Measurements from ENCODE around the gene TOM1L2.
"Not testable (repeated sequence)": the region's sequence is repeated elsewhere in the genome, so short reads cannot be mapped to it uniquely, and the experiment has no call there.

TOM1L2 gene

DNA sequence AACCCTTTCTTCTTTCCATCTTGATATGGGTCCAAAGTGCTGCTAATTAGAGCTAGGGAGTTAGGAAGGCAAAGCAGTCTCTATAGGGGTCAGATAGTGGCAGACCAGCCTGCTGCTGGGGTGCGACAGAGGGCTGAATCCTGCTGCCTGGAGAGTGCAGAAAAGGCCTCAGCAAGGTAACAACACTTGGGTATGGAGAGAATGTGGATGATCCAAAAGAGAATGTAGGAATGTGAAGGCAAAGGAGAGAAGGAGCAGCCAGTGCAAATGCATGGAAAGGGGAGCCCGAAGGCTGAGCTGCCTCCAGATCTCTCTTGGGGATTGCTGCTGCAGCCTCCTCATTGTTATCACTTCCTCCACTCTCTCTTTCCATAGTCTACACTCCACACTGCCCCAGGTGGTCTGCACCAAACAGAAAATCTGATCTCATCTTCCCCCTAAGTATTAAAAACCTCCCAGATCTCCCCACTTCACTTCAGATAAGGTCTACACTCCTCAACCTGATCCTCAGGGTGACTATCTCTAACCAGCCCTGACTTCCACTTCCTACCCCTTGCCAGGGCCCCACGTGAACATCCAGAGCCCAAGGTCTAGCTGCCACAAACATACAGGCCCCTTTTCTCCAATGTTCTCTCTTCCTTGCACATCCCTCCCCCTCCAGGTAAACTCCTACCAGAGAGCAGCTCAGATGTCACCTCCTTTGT is 28.8 kb downstream of the TOM1L2 start:
- DNase-seq, result peak; percentile 20
- no peak overlapping the region for H3K4me3 ChIP-seq (ENCODE audit: low read depth, low read length)
- peaks cover 31% of the 10 kb centered on the region for H3K4me1 ChIP-seq
- no peaks in the 10 kb centered on the region for H3K36me3 ChIP-seq
- H3K27me3 ChIP-seq, result no peaks in the 10 kb centered on the region
- TF ChIP-seq, protein P1, sequence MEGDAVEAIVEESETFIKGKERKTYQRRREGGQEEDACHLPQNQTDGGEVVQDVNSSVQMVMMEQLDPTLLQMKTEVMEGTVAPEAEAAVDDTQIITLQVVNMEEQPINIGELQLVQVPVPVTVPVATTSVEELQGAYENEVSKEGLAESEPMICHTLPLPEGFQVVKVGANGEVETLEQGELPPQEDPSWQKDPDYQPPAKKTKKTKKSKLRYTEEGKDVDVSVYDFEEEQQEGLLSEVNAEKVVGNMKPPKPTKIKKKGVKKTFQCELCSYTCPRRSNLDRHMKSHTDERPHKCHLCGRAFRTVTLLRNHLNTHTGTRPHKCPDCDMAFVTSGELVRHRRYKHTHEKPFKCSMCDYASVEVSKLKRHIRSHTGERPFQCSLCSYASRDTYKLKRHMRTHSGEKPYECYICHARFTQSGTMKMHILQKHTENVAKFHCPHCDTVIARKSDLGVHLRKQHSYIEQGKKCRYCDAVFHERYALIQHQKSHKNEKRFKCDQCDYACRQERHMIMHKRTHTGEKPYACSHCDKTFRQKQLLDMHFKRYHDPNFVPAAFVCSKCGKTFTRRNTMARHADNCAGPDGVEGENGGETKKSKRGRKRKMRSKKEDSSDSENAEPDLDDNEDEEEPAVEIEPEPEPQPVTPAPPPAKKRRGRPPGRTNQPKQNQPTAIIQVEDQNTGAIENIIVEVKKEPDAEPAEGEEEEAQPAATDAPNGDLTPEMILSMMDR (IDR thresholded peaks at IDR 0.05; ENCODE audit: low read depth, low read length), result no peak
- no peaks in the 10 kb centered on the region for H3K9me3 ChIP-seq

DNA sequence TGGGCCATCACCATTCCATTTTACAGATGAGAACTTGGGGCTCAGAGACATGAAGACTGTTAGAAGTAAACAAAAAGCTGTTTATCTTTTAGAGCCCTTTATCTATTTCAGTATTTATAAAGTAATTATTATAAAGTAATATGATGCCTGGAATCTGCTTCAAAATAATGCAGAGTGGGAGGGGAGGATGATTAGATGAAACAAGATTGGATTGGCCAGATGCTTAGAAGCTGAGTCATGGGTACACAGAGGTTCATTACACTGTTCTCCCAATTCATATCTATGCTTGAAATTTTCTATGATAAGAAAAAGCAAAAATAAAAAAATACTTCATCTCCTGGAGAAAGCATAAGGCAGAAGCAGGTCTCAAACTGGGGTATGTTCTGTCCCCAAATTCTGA is 29.4 kb downstream of the TOM1L2 start:
- TF ChIP-seq, protein P1 (IDR thresholded peaks at IDR 0.05; ENCODE audit: low read depth, low read length), result no peak
- no peaks in the 10 kb centered on the region for H3K9me3 ChIP-seq
- no peak overlapping the region for H3K4me3 ChIP-seq (ENCODE audit: low read depth, low read length)
- H3K4me1 ChIP-seq, result peaks cover 31% of the 10 kb centered on the region
- no peak for DNase-seq
- no peaks in the 10 kb centered on the region for H3K36me3 ChIP-seq
- no peaks in the 10 kb centered on the region for H3K27me3 ChIP-seq

DNA sequence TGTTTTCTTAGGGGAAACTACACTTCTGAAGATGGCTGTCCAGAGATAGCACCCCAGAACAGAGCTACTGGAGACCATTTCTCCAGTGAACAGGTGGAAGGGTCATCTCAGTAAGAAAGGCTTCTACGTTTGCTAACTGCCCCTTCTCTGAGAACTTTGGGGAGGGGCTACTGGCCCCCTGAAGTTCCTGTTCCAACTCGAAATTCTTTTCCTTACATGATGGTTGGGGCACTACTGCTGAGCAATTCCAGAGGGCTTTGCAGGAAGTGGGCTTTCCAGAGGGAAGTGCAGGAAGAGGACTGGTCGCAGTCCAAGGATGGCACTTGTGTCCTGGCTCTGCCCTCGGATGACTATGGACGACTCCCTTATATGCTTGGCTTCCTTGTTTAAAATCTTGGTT is 31.2 kb downstream of the TOM1L2 start:
- Histone ChIP-seq H3K36me3 (no peaks in the 10 kb centered on the region), H3K4me1 (peaks cover 31% of the 10 kb centered on the region)

DNA sequence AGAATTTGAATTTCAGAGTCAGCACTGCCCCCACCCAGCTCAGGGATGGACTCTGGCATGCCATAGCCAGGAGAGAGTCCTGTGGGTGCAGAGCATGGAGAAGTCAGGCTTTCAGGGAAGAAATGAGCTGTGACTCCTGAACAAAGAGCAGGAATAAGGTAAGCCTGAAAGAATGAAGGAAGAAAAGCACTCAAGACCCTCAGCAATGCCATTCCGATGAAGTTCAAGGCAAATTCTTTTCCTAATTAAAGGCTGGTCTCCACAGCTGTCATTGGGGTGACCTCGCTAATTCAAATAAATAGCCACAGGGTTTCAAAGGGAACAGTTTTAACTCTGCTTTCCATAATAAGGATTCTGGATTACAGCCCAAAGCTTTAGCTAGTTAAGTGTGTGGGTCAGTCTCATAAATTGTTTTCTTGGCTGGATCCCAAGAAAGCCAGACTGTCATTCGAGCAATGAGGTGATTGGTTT is 31.7 kb downstream of the TOM1L2 start:
- Histone ChIP-seq H3K9me3 (no peaks in the 10 kb centered on the region), H3K36me3 (no peaks in the 10 kb centered on the region), H3K4me3 (ENCODE audit: low read depth, low read length) (no peak overlapping the region), H3K4me1 (peaks cover 31% of the 10 kb centered on the region), H3K27me3 (no peaks in the 10 kb centered on the region)
- peak; percentile 20 for DNase-seq
- TF ChIP-seq, protein P1 (IDR thresholded peaks at IDR 0.05; ENCODE audit: low read depth, low read length), result no peak

More for the DNA sequence above, 31.2 kb downstream of the TOM1L2 start:
- no peak overlapping the region for H3K4me3 ChIP-seq (ENCODE audit: low read depth, low read length)
- H3K9me3 ChIP-seq, result no peaks in the 10 kb centered on the region
- DNase-seq, result no peak
- no peaks in the 10 kb centered on the region for H3K27me3 ChIP-seq
- TF ChIP-seq, protein P1 (IDR thresholded peaks at IDR 0.05; ENCODE audit: low read depth, low read length), result no peak

DNA sequence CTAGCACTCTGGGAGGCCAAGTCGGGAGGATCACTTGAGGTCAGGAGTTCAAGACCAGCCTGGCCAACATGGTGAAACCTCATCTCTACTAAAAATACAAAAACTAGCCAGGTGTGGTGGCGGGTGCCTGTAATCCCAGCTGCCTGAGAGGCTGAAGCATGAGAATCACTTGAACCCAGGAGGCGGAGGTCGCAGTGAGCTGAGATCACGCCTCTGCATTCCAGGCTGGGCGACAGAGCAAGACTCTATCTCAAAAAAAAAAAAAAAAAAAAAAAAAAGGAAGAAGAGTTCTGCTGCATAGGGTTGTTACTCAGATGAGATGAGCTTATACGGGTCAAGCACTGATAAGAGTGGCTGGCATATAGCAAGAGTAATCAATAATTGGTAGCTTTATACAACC is 32.3 kb downstream of the TOM1L2 start:
- peaks cover 31% of the 10 kb centered on the region for H3K4me1 ChIP-seq
- not testable (repeated sequence) for H3K9me3 ChIP-seq; H3K4me3 ChIP-seq (ENCODE audit: low read depth, low read length); DNase-seq; H3K27me3 ChIP-seq; H3K36me3 ChIP-seq

DNA sequence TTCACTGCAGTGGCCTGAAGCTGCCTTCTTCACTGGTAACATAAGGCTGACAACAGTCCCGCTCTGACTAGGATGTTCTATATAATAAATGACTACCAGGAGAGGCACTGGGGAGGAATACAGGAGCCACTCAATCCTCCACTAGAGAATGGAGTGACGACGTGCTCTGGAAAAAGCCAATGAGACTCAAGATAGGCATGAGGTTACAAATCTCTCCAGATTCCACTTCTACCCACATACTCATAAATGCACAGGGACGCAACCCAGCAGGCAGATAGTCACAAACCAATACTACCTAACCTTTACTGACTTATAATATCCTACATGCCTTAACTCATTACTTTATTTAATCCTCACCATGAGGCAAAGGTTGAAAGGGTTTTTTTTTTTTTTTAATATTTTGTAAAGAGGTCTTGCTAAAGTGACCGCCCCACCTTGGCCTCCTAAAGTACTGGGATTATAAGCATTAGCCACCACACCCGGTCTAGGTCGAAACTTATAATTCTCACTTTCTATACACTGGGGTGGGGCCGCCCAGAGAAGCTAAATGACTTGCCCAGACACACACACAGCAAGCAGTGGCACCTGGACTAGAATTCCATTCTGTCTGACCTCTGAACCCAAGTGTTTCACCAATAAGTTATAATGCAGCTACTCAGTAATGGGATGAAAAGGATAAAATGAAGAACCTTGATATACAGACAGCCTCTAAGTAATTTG is 33.7 kb downstream of the TOM1L2 start:
- Histone ChIP-seq H3K4me3 (ENCODE audit: low read depth, low read length) (no peak overlapping the region), H3K36me3 (no peaks in the 10 kb centered on the region), H3K27me3 (no peaks in the 10 kb centered on the region), H3K4me1 (peaks cover 22% of the 10 kb centered on the region), H3K9me3 (no peaks in the 10 kb centered on the region)
- no peak for DNase-seq
- TF ChIP-seq, protein P1 (IDR thresholded peaks at IDR 0.05; ENCODE audit: low read depth, low read length), result no peak
